ENCODE data around the gene ISLR2.

Gene ISLR2

GRCh38 chr15:74124196-74124595 is 6.2 kb upstream of the ISLR2 start:
- ATAC-seq (no peak), DNase-seq (no peak)
- Mint-ChIP-seq H3K27me3 (peaks cover 86% of the 10 kb centered on the region), H3K27ac (no peak overlapping the region), H3K4me3 (no peak overlapping the region), H3K9me3 (no peaks in the 10 kb centered on the region), H3K4me1 (peaks cover 27% of the 10 kb centered on the region)

DNA sequence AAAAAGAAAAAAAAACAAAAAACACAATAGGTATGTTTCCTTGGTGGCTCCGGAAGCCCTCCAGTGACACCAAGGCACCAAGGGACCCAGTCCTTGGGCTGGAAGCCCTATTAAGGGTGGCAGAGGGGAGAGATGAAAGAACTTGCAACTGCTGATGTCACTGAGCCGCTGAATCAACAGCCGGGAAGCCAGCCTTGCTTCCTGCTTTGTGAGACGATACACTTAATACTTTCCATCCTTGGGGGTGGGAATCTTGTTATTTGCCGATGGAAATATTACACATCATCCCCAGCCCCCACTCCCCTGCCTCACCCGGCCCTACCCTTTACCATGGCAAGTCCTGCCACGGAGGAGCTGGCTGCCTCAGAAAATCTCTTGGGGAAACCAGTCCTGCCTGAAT is 5.6 kb upstream of the ISLR2 start:
- ATAC-seq (no peak), DNase-seq (no peak)
- H3K4me1 Mint-ChIP-seq: peaks cover 33% of the 10 kb centered on the region
- no peaks in the 10 kb centered on the region for H3K9me3 Mint-ChIP-seq
- H3K27ac Mint-ChIP-seq: no peak overlapping the region
- H3K27me3 Mint-ChIP-seq: peaks cover 92% of the 10 kb centered on the region
- no peak overlapping the region for H3K4me3 Mint-ChIP-seq

DNA sequence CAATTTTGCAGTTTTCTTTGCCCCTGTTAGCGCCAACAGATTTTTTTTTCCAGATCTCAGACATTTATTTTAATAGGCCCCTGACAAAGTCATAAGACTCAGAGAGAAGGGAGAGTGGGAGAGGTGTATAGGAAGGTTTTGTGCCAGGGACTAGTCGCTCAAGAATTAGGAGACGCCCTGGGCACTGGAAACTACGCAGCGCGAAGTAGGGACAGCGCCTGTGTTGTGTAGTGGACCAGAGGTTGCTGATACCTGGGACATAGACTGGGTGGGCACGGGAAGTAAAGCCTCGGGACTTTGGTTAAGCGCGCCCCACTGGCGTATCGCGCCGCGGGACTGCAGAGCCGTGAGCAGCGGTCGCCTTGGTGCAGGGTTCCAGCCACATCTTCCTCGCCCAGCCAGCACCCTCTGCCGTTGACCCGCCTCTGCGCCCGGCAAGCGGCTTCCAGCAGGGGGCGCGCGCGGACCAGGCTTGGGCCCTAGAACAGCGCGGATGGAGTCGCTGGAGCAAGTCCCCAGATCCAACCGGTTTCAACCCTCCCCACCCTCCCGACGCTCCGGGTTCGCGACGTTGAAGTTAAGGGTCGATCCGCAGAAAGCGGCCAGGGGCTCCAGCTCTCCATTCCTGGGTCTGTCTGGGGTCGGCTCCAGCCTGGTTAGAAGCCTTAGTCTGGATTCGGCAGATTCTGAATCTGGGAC is 3.0 kb upstream of the ISLR2 start:
- Mint-ChIP-seq H3K27ac (no peak overlapping the region), H3K4me3 (peak overlapping the region; percentile 72 to 78)

DNA sequence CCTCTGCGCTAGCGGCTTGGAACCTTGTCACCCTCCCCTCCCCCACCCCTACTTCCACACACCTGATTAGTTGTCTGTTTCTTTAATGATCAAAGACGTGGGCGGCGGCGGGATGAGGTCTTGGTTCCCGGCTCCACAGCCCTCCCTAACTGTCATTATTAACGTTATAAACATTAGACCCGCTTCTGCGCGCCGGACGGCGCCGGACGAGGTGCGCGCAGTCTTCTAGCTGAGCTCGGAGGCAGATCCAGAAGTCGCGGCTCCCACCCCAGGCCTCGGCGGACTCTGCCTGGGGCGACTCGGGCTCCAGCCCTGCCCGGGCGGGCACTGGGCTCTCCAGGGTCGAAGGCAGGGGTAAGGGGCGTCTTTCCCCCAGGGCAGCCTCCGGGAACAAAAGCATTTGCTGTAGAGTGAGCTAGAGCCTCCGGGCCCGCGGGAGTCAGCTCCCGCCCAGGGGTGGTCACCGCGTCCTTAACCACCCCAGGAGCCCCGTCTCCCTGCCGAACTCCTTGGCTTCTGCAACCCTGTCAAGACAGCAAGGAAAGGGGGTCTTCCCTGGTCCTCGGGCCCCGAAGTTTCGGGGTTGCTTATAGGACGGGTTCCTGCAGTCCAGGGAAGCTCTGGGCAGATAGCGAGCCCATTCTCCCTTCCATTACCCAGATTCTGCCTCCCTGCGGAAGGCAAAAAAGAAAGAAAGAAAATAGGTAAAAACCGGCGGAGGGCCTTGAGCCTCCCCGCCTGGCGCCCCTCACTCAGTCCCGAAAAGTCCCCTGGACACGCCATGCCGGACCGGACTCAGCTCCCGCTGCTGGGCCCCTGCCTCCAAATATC is 2.2 kb upstream of the ISLR2 start:
- H3K4me3 Mint-ChIP-seq: peak overlapping the region; percentile 72 to 78
- peaks cover 52% of the 10 kb centered on the region for H3K4me1 Mint-ChIP-seq
- H3K9me3 Mint-ChIP-seq: no peaks in the 10 kb centered on the region
- H3K27me3 Mint-ChIP-seq: peaks cover 94% of the 10 kb centered on the region
- peak overlapping the region in 1 of 2 donors; percentile 24 for H3K27ac Mint-ChIP-seq
- peak; percentile 24 for ATAC-seq
- DNase-seq: no peak

More for the DNA sequence above, 3.0 kb upstream of the ISLR2 start:
- Mint-ChIP-seq H3K9me3 (no peaks in the 10 kb centered on the region), H3K4me1 (peaks cover 54% of the 10 kb centered on the region), H3K27me3 (peaks cover 94% of the 10 kb centered on the region)
- ATAC-seq (peak; percentile 96), DNase-seq (peak; percentile 88 to 91)

DNA sequence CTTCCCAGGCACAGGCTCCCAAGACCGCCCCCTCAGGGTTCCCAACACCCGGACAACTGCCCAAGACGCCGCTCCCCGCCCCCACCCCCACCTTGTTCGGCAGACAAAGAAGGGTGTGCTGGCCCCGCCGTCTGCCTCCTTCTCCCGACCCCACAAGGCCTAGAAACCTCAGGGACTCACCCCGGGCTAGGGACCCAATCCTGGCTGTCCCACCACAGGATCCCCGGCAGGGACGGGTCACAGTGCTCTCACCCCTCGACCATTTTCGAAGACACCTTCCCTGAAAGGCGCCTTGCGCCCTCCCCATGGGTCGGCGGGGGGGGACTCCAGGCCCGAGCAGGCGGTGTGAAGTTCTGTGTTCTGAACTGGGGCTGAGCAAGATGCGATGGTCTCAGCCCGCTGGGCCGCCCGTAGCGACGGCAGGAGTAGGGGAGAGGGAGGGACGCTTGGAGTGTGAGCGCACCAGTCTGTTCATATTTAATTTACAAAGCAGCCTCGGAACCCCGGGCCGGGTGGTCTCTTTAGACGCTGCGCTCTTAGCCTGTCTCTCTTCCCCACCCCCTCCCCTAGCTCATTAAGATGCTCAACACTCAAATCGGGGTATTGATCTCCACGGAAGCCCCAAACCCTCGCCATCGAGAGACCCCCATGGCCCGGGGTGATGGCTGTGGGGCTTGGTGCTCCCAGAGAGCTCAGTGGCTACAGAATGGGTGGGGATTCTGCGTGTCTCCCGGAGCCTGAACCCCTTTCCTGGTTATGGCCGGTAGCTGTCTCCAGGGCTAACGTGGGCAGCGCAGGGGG is 1.4 kb upstream of the ISLR2 start:
- Mint-ChIP-seq H3K9me3 (no peaks in the 10 kb centered on the region), H3K27ac (no peak overlapping the region), H3K4me3 (peak overlapping the region; percentile 43 to 45), H3K27me3 (peaks cover 95% of the 10 kb centered on the region), H3K4me1 (peaks cover 55% of the 10 kb centered on the region)
- DNase-seq: no peak
- ATAC-seq: no peak

- H3K27ac Mint-ChIP-seq: peak overlapping the region in 1 of 2 donors; percentile 77
Observed at GRCh38 chr15:74129586-74130154, 716 bp upstream of the ISLR2 start.

DNA sequence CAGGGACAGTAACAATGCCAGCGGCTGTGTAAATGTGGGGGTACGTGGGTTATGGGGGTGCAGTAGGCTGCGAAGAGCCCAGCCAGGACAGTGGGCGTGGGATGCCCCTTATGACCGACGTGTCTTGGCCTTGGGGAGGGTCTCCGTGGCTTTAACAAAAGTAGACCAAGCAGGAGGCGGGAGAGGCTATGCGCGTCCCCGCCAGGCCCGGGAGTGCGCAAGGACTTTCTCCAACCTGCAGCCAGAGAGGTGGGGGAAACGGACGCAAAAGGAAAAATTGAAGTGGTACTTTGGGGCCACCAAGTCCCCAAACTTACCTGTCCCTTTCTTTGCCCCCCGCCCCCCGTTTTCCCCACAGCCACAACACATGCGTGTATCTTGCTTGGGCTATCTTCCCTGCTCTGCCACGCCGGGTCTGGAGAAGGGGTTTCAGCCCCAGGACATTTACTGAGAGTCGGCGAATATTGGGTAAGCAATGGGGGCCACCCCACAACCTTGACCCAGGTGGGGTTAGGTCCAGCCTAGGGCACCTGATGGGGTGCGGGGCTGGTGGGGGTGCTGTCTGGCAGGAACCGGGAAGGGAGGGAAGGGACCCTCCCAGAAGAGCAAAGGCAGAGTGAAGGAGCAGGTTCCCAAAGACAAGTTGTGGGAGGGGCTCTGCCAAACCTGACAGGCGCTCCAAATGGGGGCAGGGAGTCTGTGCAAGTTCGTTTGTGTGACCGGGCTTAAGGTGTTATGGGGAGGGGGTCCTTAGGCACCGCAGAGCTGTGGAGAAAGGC is 652 bp downstream of the ISLR2 start:
- H3K27me3 Mint-ChIP-seq: peaks cover 98% of the 10 kb centered on the region
- H3K9me3 Mint-ChIP-seq: no peaks in the 10 kb centered on the region
- peaks cover 71% of the 10 kb centered on the region for H3K4me1 Mint-ChIP-seq
- ATAC-seq (no peak), DNase-seq (no peak)
- no peak overlapping the region for H3K27ac Mint-ChIP-seq
- no peak overlapping the region for H3K4me3 Mint-ChIP-seq

More at GRCh38 chr15:74129586-74130154, 716 bp upstream of the ISLR2 start:
- peaks cover 60% of the 10 kb centered on the region for H3K4me1 Mint-ChIP-seq
- DNase-seq (no peak), ATAC-seq (no peak)
- peaks cover 95% of the 10 kb centered on the region for H3K27me3 Mint-ChIP-seq
- H3K9me3 Mint-ChIP-seq: no peaks in the 10 kb centered on the region
- peak overlapping the region; percentile 35 to 43 for H3K4me3 Mint-ChIP-seq

DNA sequence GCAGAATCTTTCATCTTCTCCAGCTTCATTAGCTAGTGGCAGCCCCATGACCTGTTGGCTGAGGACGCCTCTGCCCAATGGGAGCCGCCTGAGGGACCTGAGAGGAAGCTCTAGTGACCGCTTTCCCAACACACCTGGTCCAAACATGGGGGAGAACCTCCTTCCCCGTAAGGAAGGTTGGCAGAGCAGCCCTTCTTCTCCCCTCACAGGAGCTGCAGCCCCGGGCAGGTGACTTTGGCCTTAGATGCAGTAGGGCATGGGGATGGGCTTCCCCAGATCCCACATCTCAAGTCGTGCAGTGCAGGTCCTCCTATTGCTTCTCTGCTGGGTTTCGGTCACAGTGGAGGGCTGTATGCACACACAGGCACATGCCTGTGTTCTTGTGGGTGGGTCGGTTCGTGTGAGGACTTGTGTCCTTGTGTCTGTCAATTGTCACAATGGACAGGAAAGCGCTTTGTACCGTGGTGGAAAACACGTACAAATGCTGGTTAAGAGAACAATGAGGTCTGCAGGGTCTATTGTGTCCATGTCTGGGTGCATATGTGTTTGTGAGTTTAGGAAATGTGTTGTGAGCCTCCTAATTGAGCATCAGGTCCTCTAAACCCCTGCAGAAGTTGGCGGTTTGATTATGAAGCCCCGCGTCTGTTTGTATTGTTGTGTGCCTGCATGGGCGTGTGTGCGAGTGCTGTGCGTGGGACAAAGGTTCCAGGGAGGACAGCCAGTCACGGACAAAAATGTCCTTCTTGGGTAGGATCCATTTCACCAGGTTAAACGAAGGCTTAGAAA is 1.4 kb downstream of the ISLR2 start:
- Mint-ChIP-seq H3K4me1 (peaks cover 79% of the 10 kb centered on the region), H3K27me3 (peaks cover 100% of the 10 kb centered on the region), H3K27ac (peak overlapping the region; percentile 55 to 93), H3K9me3 (no peaks in the 10 kb centered on the region), H3K4me3 (peak overlapping the region; percentile 40)
- no peak for DNase-seq
- no peak for ATAC-seq

- Mint-ChIP-seq H3K9me3 (no peaks in the 10 kb centered on the region), H3K27me3 (peaks cover 100% of the 10 kb centered on the region), H3K4me1 (peaks cover 82% of the 10 kb centered on the region), H3K4me3 (peak overlapping the region; percentile 37 to 63), H3K27ac (peak overlapping the region in 1 of 2 donors; percentile 93)
- DNase-seq (peak; percentile 54 to 58), ATAC-seq (peak; percentile 69)
Observed at GRCh38 chr15:74132681-74133651, 2.6 kb downstream of the ISLR2 start.

GRCh38 chr15:74133694-74134386 is 3.5 kb downstream of the ISLR2 start:
- no peak overlapping the region for H3K27ac Mint-ChIP-seq
- peaks cover 100% of the 10 kb centered on the region for H3K27me3 Mint-ChIP-seq
- ATAC-seq (no peak), DNase-seq (peak in 1 of 2 donors; percentile 30)
- no peaks in the 10 kb centered on the region for H3K9me3 Mint-ChIP-seq
- H3K4me3 Mint-ChIP-seq: no peak overlapping the region
- H3K4me1 Mint-ChIP-seq: peaks cover 73% of the 10 kb centered on the region

GRCh38 chr15:74134387-74135027 is 4.1 kb downstream of the ISLR2 start:
- peaks cover 100% of the 10 kb centered on the region for H3K27me3 Mint-ChIP-seq
- ATAC-seq: no peak
- peak overlapping the region; percentile 51 for H3K4me3 Mint-ChIP-seq
- no peak overlapping the region for H3K27ac Mint-ChIP-seq
- peak in 1 of 2 donors; percentile 46 for DNase-seq
- peaks cover 69% of the 10 kb centered on the region for H3K4me1 Mint-ChIP-seq
- H3K9me3 Mint-ChIP-seq: no peaks in the 10 kb centered on the region

DNA sequence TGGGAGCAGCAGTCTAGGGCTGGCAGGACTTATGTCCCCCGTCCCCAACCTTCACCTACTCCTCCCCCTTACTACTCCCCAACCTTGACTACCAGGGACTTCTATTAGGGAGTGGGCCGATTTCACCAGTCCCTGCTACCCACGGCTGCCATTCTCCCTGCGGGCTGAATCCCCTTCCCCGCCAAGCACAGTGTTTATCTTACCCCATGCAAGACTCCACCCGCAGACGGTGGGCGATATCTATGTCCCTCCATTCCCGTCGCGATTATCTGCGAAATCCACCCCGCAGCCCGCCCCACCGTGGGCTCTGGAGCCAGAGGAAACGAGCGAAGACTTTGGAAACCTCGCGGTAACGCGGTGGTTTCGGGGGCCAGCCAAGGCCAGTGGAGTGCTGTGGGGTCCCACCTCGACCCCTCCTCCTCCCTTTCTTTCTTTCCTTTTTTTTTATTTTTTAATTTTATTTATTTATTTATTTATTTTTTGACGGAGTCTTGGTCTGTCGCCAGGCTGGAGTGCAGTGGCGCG is 4.7 kb downstream of the ISLR2 start:
- ATAC-seq (no peak), DNase-seq (no peak)
- Mint-ChIP-seq H3K9me3 (no peaks in the 10 kb centered on the region), H3K4me3 (peak overlapping the region; percentile 51), H3K27me3 (peaks cover 96% of the 10 kb centered on the region), H3K4me1 (peaks cover 68% of the 10 kb centered on the region), H3K27ac (no peak overlapping the region)

Measured in stimulated activated naive CD8-positive, alpha-beta T cell treated with anti-CD3 and anti-CD28 coated beads, Interleukin-15, amount 100 ng/mL, for 72 hours (primary cell).